Mucosa of descending colon (tissue), 3 donors: ENCODE data around the gene ZNF319. TPM values are rescaled to one million over a fixed set of nuclear protein-coding genes. Genes with fewer than 3 reads are reported as not detected.

Experiments
- ATAC-seq: fragments of 200-7000 bp; cut with Tn5 transposase; one replicate; pipeline ENCODE4 v1.9.1; 2020; ENCODE audit warnings: mild to moderate bottlenecking, moderate library complexity
- DNase-seq, 3 donors: peaks; one replicate each; pipeline ENCODE4 v3.0.0-alpha.2; 2020
- H3K36me3 ChIP-seq: fragments of 200-600 bp; one replicate; pipeline ENCODE4 v1.8.0; 2021; ENCODE audit warnings: low read depth, mild to moderate bottlenecking
- H3K4me1 ChIP-seq: fragments of 200-600 bp; one replicate; pipeline ENCODE4 v1.8.0; 2021; ENCODE audit warnings: low read depth, mild to moderate bottlenecking
- H3K4me3 ChIP-seq: fragments of 200-600 bp; one replicate; pipeline ENCODE4 v1.8.0; 2021; ENCODE audit warnings: mild to moderate bottlenecking
- H3K9me3 ChIP-seq: fragments of 200-600 bp; one replicate; pipeline ENCODE4 v1.8.0; 2021; ENCODE audit warnings: mild to moderate bottlenecking
- intact Hi-C, 2 donors: fragments of 100-400 bp; cut with DNase I in 1 of 2; cut with micrococcal nuclease in 1 of 2; formaldehyde crosslinking; loops; one replicate each; pipeline versions ENCODE4 v1.11.0 to v1.11.1; 2022; cut with DNase I, micrococcal nuclease
- total RNA-seq, 3 donors: library from RNA; stranded (reverse); fragmentation: NEBNext Ultra II Directional in 2 of 3; extraction: Animal tissue kit (Norgen Biotek cat#: 25700) in 2 of 3; gene quantifications; one replicate each; pipeline versions ENCODE4 v1.2.1 to v1.2.4, GENCODE V29; 2021 to 2023
- TF ChIP-seq, protein P1 (sequence below): fragments of 200-600 bp; IDR thresholded peaks from one replicate; pipeline ENCODE4 v1.8.0; 2022; ENCODE audit warnings: antibody characterized with exemption, mild to moderate bottlenecking
- donor health status: DM: no; HTN: no; CAD: no; lungs with moderate emphysema.
- donor health status: DM: no; HTN: no; CAD: no.
- donor health status: DM: no; HTN: yes; CAD: no.

ZNF319 gene
- total RNA-seq, 3 donors from 2014 or later: 5.9 to 9.7 (median 7.3) TPM

DNA sequence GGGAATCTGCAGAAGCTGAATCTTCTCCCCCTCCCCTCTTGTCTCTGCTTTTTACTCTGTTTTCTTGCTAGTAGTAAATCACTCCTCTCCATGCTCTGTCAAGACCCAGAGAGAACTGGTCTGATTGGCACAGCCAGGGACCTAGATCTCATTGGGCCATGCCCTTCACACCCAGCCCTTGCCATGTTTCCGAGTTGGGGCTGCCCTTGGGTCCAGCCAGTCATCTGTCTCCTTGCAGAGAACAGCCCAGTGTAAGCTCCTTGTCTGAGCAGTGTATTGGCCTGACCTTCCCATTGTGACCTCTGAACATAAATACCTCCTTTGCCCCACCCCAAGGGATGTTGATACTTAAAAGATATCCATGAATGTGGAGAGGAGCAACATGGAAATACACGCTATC is 28.9 kb upstream of the ZNF319 start:
- peaks cover 28% of the 10 kb centered on the region for H3K4me1 ChIP-seq
- TF ChIP-seq, protein P1, sequence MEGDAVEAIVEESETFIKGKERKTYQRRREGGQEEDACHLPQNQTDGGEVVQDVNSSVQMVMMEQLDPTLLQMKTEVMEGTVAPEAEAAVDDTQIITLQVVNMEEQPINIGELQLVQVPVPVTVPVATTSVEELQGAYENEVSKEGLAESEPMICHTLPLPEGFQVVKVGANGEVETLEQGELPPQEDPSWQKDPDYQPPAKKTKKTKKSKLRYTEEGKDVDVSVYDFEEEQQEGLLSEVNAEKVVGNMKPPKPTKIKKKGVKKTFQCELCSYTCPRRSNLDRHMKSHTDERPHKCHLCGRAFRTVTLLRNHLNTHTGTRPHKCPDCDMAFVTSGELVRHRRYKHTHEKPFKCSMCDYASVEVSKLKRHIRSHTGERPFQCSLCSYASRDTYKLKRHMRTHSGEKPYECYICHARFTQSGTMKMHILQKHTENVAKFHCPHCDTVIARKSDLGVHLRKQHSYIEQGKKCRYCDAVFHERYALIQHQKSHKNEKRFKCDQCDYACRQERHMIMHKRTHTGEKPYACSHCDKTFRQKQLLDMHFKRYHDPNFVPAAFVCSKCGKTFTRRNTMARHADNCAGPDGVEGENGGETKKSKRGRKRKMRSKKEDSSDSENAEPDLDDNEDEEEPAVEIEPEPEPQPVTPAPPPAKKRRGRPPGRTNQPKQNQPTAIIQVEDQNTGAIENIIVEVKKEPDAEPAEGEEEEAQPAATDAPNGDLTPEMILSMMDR: no peak
- no peaks in the 10 kb centered on the region for H3K9me3 ChIP-seq
- DNase-seq (peak in 1 of 3 donors; percentile 30), ATAC-seq (no peak)
- intact Hi-C loops: no loop called here
- H3K4me3 ChIP-seq: no peak overlapping the region
- H3K36me3 ChIP-seq: no peaks in the 10 kb centered on the region

- Histone ChIP-seq H3K36me3 (no peaks in the 10 kb centered on the region), H3K4me1 (peaks cover 34% of the 10 kb centered on the region), H3K4me3 (no peak overlapping the region), H3K9me3 (no peaks in the 10 kb centered on the region)
- no peak for ATAC-seq
- TF ChIP-seq, protein P1: no peak
- DNase-seq: peak in 1 of 3 donors; percentile 27
- intact Hi-C loops: no loop called here
Measured at GRCh38 chr16:58028541-58029070, 28.1 kb upstream of the ZNF319 start.

GRCh38 chr16:58027916-58028455 is 27.5 kb upstream of the ZNF319 start:
- intact Hi-C loops: no loop called here

DNA sequence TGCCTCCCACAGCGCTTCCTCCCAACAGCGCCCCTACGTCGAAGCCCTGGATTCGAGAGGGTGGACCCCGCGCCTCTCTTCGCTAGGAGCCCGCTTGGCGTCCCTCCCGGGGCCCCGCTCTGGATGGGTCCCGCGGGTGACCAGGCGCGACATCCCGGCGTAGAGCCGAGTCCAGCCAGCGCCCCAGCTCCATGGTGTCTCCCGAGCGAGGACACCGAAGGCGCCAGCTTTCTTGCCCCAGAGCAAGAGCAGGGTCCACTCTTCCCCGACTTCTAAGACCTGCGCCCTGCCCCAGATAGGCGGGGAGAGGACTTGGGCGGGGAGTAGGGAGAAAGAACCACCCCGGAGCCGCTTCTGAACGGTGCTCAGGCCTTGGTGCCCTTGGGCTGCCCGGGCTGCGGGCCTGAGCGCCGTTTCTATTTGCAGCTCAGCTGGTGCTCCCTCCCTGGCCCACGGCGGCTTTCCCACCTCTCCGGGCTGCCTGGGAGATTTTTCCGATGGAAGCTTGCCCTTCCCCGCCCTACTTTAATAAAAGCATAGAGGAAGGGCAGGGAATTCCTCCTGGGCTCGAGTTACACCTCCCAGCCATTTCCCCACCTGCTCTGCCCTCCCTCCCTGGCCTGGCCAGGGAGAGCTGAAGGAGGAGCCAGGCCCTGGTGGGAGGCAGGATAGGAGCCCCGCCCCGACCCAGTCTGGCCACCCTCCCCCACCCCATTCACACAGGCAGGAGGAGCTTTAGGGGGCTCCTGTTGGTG is 26.9 kb upstream of the ZNF319 start:
- TF ChIP-seq, protein P1: no peak
- DNase-seq (peak; percentile 78 to 82 (median 80)), ATAC-seq (peak; percentile 49)
- intact Hi-C loops: no loop called here
- Histone ChIP-seq H3K4me1 (peaks cover 47% of the 10 kb centered on the region), H3K36me3 (no peaks in the 10 kb centered on the region), H3K4me3 (peak overlapping the region; percentile 92), H3K9me3 (no peaks in the 10 kb centered on the region)

More at GRCh38 chr16:58027916-58028455, 27.5 kb upstream of the ZNF319 start:
- Histone ChIP-seq H3K9me3 (no peaks in the 10 kb centered on the region), H3K4me1 (peaks cover 40% of the 10 kb centered on the region), H3K4me3 (no peak overlapping the region), H3K36me3 (no peaks in the 10 kb centered on the region)
- ATAC-seq (no peak), DNase-seq (no peak)
- TF ChIP-seq, protein P1: no peak

- Histone ChIP-seq H3K4me3 (peak overlapping the region; percentile 92), H3K9me3 (no peaks in the 10 kb centered on the region), H3K4me1 (peaks cover 51% of the 10 kb centered on the region), H3K36me3 (no peaks in the 10 kb centered on the region)
- DNase-seq (peak; percentile 44 to 72 (median 62)), ATAC-seq (no peak)
- intact Hi-C loops: no loop called here
- TF ChIP-seq, protein P1: no peak
Measured at GRCh38 chr16:58026705-58027160, 26.3 kb upstream of the ZNF319 start.
